ENCODE results near the gene SLC2A13.
"Not testable (repeated sequence)": the region's sequence is repeated elsewhere in the genome, so short reads cannot be mapped to it uniquely, and the experiment has no call there.

SLC2A13 gene

DNA sequence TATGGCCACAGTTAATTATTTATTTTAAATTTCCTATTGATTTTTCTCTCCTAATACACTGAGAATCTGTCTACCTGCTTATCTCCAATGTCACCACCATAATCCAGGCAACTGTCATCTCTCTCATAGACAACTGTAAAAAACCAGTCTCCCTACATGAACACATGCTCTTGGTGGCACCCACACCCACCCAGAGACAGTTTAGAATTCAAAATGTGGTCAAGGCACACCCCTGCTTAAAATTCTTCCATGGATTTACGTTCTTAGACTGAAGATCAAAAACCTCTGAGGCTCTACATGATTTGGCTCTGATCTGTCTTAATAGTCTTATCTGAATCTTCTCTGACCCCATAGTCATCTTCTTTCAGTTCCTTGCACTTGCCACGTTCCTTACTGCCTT, 245.2 kb downstream of the SLC2A13 start:
- DNase-seq, result no peak

DNA sequence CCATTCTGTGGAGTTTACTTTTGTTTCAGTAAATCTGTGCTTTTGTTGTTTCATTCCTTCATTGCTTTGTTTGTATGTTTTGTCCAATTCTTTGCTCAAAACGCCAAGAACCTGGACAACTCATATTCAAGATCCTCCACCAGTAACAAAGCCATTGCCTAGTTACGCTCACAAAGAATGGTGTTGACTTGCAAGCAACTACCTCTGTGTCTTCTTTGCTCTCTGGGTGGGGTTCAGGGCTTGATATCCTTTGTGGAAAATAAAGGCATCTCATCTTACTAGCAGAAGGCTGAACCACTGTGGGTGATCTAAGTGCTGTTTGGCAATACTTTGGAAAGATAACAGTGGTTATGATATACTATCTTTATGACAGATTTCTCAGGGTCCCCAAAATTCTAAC, 252.9 kb downstream of the SLC2A13 start:
- no peak for DNase-seq

DNA sequence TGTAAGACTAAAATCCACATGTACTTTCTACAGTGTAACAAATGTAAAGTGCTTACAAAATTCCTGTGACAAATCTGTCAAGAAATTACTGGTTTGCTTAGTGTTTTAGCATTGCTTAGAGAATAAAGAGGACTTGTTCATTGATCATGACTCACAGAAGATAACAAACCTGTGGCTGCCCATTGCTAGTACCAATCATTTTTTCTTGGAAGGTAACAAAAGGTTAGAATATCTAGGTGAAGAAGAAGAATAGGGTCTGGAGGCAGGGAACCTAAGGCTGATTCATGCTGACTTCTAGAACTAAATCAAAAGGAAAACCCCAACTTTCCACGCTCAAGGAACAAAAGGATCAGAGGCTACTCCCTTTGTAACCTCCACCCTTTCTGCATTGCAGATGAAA, 253.5 kb downstream of the SLC2A13 start:
- no peak for DNase-seq

GRCh38 chr12:39848218-39848617, 257.7 kb downstream of the SLC2A13 start:
- DNase-seq, result not testable (repeated sequence)

DNA sequence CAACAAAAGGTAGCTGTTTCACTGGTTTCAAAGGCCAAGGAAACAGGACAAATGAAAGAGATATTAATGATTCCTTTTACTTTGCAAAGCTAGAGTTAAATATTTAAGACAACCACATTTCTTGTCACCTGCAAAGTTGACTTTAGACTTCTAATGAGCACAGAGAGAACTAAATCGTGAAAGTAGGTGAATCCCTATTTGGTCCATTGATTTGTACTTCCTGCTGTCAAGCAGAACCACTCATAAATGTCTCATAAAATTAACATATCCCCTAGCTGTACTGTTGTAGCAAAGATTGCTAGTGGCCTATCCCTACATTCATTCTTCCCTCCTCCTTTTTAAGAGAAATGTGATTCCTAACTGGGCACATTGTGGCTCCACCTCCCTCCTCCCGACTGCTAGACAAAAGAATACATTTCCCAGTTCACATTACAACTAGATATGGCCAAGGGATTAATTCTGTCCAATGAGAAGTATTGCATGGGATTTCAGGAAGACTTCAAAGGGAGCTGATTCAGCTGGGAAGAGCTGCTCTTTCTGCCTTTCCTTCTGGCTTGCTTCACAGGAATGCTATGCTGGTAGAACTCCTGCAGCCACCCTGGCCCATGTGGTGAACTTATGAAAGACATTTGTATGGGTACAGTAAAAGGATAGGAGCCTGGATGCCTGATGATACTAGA, 258.8 kb downstream of the SLC2A13 start:
- DNase-seq, result no peak

GRCh38 chr12:39846304-39846703, 259.6 kb downstream of the SLC2A13 start:
- no peak for DNase-seq

DNA sequence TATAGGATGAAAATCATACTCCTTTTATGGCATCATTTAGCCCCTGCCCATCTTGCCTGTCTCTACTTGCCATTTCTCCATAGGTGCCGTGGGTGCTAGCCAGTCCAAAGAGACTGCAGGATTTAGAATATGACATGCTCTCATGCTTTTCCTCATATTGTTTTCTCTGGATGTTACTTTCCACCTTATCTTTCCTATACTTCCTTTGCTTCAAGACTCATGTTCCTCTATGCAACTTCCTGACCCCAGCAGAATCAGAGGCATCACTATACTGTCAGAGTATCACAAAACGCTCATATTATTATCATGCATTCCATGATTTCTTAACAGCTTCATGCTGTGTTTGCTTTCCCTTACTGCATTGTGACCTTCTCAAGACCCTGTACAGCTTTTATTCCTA, 265.5 kb downstream of the SLC2A13 start:
- DNase-seq, result no peak

DNA sequence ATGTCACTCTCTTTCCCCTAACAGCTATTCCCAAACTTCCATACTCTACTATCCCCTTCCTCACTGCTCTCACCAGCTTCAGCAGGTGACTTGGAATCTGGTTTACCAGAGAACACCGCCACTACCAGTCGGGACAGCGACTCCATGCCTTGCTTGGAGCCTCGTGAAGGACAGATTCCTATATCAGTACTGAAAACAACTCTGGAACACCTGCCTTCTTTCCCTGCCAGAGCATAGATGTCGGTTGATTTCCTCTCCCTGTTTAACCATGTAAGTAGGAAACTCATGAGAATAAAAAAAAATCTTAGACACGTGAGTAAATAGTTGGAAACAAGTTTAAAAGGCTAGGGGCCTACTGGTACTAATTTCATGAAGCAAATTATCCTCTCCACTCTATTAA, 266.8 kb downstream of the SLC2A13 start:
- no peak for DNase-seq

DNA sequence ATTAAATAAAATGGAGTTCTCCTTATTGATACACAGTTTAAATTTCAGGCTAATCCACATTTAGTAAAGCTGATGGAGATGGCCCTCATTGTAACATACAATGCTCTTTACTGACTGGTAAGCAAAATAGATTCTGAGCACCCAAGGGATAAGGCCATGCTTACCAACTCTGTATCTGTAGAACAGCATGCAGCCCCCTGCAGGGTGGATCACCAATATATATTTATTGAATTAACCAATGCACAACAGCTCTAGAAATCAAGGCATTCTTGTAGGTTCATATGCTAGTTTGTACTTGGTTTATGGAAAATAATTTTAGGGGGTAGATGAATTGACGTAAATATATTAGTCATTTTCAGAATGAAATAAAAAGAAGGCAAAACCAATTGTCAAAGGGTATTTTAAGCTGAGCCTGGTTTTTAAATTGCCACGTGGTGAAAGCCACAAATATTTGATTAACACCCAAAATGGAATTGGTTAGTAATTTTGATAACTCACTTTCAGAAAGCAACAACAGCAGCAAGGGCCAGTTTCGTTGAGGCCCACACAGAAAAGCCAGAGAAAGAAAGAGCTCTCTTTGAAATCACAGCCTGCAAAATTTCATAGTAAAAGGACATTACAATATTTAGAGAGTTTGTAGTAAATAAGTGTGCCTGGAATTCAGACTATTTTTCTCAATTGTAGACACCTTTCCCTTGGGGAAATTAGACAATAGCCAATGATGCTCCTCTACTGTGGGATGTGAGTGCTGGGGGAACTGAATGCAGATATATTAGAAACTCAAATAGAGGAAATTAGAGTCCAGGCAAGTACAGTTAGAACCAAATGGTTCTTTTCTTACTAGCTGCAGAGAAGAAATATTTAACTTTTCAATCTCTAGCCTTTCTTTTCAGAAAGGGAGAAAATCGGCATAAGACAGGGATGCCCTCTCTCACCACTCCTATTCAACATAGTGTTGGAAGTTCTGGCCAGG, 270.1 kb downstream of the SLC2A13 start:
- DNase-seq, result no peak

DNA sequence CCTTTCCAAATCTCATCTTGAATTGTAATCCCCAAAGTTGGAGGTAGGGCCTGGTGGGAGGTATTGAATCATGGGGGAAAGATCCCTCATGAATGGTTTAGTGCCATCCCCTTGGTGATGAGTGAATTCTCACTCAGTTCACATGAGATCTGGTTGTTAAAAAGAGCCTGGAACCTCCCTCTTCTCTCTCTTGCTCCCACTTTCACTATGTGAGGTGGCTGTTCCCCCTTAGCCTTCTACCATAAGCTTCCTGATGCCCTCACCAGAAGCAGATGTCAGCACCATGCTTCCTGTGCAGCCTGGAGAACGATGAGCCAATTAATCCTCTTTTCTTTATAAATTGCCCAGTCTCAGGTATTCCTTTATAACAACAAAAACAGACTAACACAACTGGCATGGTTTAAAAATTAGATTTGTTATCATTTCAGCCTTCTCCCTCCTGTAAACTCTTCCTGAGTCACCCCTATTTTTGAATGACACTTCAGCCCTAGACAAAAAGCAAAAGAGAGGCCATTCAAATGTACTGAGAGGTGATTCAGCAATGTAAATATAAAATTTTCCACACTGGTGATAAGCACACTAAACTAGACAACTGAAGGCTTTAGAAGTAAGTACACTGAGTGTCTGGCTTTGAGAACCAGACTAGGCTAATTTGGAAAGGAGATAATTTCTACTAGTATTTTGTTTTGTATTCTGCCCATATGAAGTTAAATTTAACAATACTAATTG, 274.1 kb downstream of the SLC2A13 start:
- no peak for DNase-seq

DNA sequence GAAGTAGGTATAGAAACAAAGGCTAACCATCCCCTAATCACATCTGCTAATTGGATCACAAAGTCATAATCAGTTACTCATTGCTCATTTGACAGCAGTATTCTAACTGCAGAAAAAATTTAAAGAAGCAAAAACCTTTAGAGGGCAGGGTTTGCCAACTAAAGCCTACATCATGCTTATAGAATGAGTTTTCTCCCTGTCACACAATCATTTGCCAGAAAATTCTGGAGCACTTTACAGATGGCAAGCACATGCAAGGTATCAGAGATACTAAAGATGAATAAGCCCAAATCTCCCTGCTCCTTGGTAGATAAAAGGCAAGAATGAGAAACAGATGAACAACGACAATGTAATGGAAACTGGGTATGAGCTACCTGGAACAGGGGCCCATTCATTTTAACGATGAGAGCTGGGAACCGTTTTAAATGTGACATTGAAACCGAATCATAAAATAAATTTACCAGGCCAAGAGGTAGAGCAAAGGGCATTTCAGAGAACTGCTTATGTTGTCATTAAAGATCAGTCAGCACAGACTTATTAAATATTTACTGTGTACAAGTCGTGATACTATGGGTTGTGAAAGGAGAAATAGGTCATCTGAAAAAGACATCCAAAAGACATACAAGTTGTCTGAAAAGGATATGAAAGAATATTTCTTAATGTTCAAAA, 274.9 kb downstream of the SLC2A13 start:
- no peak for DNase-seq

DNA sequence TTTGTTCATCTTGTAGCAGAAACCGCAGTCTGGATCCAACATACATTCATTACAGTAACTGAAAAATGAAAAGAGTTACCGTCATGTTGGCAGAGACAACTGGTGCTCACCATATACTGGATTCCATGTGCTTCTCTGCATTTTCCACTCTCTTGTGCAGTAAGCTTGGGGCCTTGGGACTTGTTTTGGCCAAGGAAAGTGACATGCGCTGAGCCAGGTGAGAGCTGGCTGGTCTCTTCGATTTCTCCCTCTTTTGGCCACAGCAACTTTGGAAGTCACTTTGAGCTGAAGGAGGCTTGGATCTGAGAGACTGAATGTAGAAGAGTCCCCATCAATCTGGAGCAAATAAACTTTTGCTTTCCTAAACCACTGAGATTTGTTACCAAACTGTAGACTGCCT, 275.7 kb downstream of the SLC2A13 start:
- DNase-seq, result no peak

DNA sequence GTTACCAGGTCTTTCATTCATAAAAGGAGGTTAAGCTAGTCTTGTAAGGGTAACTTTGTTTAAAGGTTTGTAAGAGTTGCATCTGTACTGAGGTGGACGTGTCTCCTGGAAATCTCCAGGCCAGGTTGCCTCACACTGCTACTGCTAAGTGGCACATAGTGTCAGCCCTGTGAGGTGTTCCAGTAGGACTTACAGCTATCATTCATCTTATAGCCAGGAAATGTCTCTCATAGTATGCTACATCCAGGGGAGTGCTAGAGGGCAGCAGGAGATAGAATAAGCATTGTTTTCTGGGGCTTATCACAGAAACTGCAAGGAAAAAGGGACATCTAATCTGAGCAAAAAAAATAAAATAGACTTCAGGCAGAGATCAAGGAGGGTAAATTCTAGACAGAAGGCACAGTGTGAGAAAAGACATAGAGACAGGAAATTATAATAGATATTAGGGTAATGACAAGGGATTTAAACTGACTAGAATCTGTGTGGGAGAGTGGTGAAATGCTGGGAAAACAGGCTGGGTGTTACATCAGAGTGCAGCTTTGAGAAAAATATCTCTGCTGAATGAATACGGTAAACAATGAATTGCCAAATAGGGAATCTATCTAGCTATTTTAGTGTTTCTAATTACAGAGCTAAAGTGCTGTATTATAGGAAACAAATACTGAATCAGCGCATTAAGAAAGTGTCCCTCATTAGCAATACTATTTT, 281.2 kb downstream of the SLC2A13 start:
- no peak for DNase-seq

- no peak for DNase-seq
These were observed 289.2 kb downstream of the SLC2A13 start for GRCh38 chr12:39816671-39817185.

GRCh38 chr12:39815746-39816145, 290.1 kb downstream of the SLC2A13 start:
- no peak for DNase-seq

- no peak for DNase-seq
These were observed 291.3 kb downstream of the SLC2A13 start for GRCh38 chr12:39814626-39815025.

- DNase-seq, result no peak
These were observed 292.1 kb downstream of the SLC2A13 start for GRCh38 chr12:39813776-39814175.

DNA sequence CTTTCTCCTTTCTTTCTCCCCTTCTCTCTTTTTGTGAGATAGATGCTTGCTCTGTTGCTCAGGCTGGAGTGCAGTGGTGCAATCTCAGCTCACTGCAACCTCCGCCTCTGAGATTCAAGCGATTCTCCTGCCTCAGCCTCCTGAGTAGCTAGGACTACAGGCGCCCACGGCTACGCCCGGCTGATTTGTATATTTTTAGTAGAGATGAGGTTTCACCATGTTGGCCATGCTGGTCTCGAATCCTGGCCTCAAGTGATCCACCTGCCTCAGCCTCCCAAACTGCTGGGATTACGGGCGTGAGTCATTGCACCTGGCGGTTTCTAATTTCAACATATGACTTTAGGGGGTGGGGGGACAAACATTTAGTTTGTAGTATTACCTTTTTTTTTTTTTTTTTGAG, 293.4 kb downstream of the SLC2A13 start:
- not testable (repeated sequence) for DNase-seq

- DNase-seq, result no peak
These were observed 298.8 kb downstream of the SLC2A13 start for GRCh38 chr12:39807043-39807442.

GRCh38 chr12:39805651-39806050, 300.2 kb downstream of the SLC2A13 start:
- DNase-seq, result no peak

- no peak for DNase-seq
These were observed 301.0 kb downstream of the SLC2A13 start for GRCh38 chr12:39804898-39805297.

- DNase-seq, result no peak
These were observed 301.4 kb downstream of the SLC2A13 start for GRCh38 chr12:39804479-39804878.
